AG04450 (cell line): ENCODE results near the gene USP49. TPM values are rescaled to one million over a fixed set of nuclear protein-coding genes. Genes with fewer than 3 reads are reported as not detected.

Source experiments
- CTCF ChIA-PET: fragments of 300-600, 350-600 bp; formaldehyde crosslinking; extraction: SDS; loops from one replicate; lab custom pipeline; 2022; ENCODE audit warnings: antibody characterized with exemption, inconsistent platforms; lab: Charles Lee
- POLR2A ChIA-PET: fragments of 350-600 bp; formaldehyde crosslinking; extraction: SDS; loops from one replicate; lab custom pipeline; 2021; ENCODE audit warnings: antibody characterized with exemption, inconsistent platforms; lab: Yijun Ruan, JAX
- DNase-seq: peaks from one replicate; pipeline ENCODE4 v3.0.0-alpha.2; 2011; ENCODE audit warnings: low read depth, low spot score
- H3K27ac ChIP-seq: one replicate; pipeline ENCODE4 v1.5.1; 2012; ENCODE audit warnings: low read depth, low read length, control low read depth
- H3K27me3 ChIP-seq: one replicate; pipeline ENCODE4 v1.6.0; 2012; ENCODE audit warnings: low read length; ENCODE audit not compliant: control insufficient read depth, insufficient read depth
- H3K4me3 ChIP-seq: 2 replicates; pipeline ENCODE4 v1.5.1; 2011; ENCODE audit warnings: mild to moderate bottlenecking, low read depth, low read length, control low read depth
- H3K9me3 ChIP-seq: 2 replicates; pipeline ENCODE4 v1.5.1; 2012; ENCODE audit warnings: low read length; ENCODE audit not compliant: control insufficient read depth, insufficient read depth
- CTCF ChIP-seq: IDR thresholded peaks from 2 replicates; pipeline ENCODE4 v1.5.1; 2011; ENCODE audit warnings: low read depth, low read length, control low read depth, inconsistent platforms
- polyA plus RNA-seq: library from polyadenylated mRNA; depleted of rRNA; stranded (reverse); fragments of >200 nt; gene quantifications from 2 replicates; pipeline ENCODE4 v1.2.3, GENCODE V29; 2011

Gene USP49
- polyA plus RNA-seq, 1 experiment: 3.0 TPM

- CTCF ChIA-PET: interaction anchor here (0.5 to 5.9 kb wide), 64 partner anchors 11 to 419 kb away, joined by 3 to 75 read pairs (median 5); partner anchors contain the start of genes BYSL, MED20 and TAF8
Measured at GRCh38 chr6:41787219-41787917, 107.8 kb downstream of the USP49 start, which contains the start of gene TOMM6. TSS of gene TOMM6 (plus strand) at chr6:41787694. CDS start at chr6:41787698, 4 bp downstream.

GRCh38 chr6:41786451-41787218, 108.5 kb downstream of the USP49 start:
- Histone ChIP-seq H3K4me3 (peak overlapping the region; percentile 100), H3K9me3 (no peaks in the 10 kb centered on the region; the same call in 1 of the 2 replicates), H3K27me3 (no peaks in the 10 kb centered on the region), H3K27ac (peak overlapping the region; percentile 84)
- ChIA-PET POLR2A (interaction anchor here (0.6 to 2.4 kb wide), 6 partner anchors 25 to 155 kb away, joined by 3 to 17 read pairs (median 3); partner anchors contain the start of genes BYSL, CCND3, MED20 and USP49), CTCF (interaction anchor here (0.5 to 5.9 kb wide), 65 partner anchors 10 to 765 kb away, joined by 3 to 75 read pairs (median 5); partner anchors contain the start of genes BYSL, MED20 and TAF8)
- DNase-seq: no peak
- peak; percentile 54 for TF ChIP-seq CTCF

More at GRCh38 chr6:41787219-41787917, 107.8 kb downstream of the USP49 start, which contains the start of gene TOMM6:
- POLR2A ChIA-PET: interaction anchor here (0.6 to 2.4 kb wide), 7 partner anchors 53 to 254 kb away, joined by 3 to 17 read pairs (median 3); partner anchors contain the start of genes BYSL, CCND3, MED20 and USP49
- H3K4me3 ChIP-seq: peak within 1 kb of the TSS; percentile 100
- DNase-seq: peak; percentile 85
- peak within 1 kb of the TSS; percentile 84 for H3K27ac ChIP-seq
- peak; percentile 75 for TF ChIP-seq CTCF
- no peaks in the 10 kb centered on the region; the same call in 1 of the 2 replicates for H3K9me3 ChIP-seq
- H3K27me3 ChIP-seq: no peaks in the 10 kb centered on the region

GRCh38 chr6:41785689-41786450, 109.3 kb downstream of the USP49 start:
- H3K4me3 ChIP-seq: peak overlapping the region; percentile 100
- DNase-seq: no peak
- H3K27me3 ChIP-seq: no peaks in the 10 kb centered on the region
- H3K9me3 ChIP-seq: no peaks in the 10 kb centered on the region; the same call in 1 of the 2 replicates
- TF ChIP-seq CTCF: no peak
- H3K27ac ChIP-seq: no peak overlapping the region
- POLR2A ChIA-PET: interaction anchor here (0.6 to 2.4 kb wide), 4 partner anchors 24 to 135 kb away, joined by 3 to 17 read pairs (median 6); partner anchors contain the start of genes BYSL and MED20
- CTCF ChIA-PET: interaction anchor here (0.8 to 5.9 kb wide), 43 partner anchors 9 to 766 kb away, joined by 3 to 75 read pairs (median 5); partner anchors contain the start of genes BYSL, MED20 and TAF8

GRCh38 chr6:41785254-41785653, 109.9 kb downstream of the USP49 start:
- POLR2A ChIA-PET: interaction anchor here (0.6 kb wide), 1 partner anchor 24 kb away, joined by 6 read pairs; no protein-coding TSS in a partner anchor
- Histone ChIP-seq H3K27ac (no peak overlapping the region), H3K4me3 (no peak overlapping the region), H3K9me3 (no peaks in the 10 kb centered on the region; the same call in 1 of the 2 replicates), H3K27me3 (no peaks in the 10 kb centered on the region)
- CTCF ChIA-PET: interaction anchor here (0.5 to 5.9 kb wide), 20 partner anchors 8 to 429 kb away, joined by 3 to 75 read pairs (median 8); partner anchors contain the start of genes BYSL, MED20 and TAF8
- DNase-seq: no peak
- TF ChIP-seq CTCF: no peak
